SK-N-MC (cell line): ENCODE measurements around the gene CEP85.

ENCODE experiments used
- EZH2 ChIP-seq: fragments of 200-600 bp; sonication (generic); IDR thresholded peaks from one replicate; pipeline ENCODE4 v1.6.1; 2017; ENCODE audit warnings: antibody characterized with exemption
- POLR2AphosphoS5 ChIP-seq: IDR thresholded peaks from 2 replicates; pipeline ENCODE4 v1.6.1; 2012; ENCODE audit warnings: mild to moderate bottlenecking, low read depth, low read length, borderline replicate concordance

GRCh38 chr1:26218906-26219494, 15.0 kb upstream of the CEP85 start:
- TF ChIP-seq EZH2, result no peak
- TF ChIP-seq POLR2AphosphoS5, result no peak
